GM19455 (cell line): ENCODE measurements around the gene HMX3.

Source experiments
- ATAC-seq: cut with Tn5 transposase; IDR thresholded peaks from one replicate; pipeline ENCODE4 v1.9.1; 2021; ENCODE audit not compliant: unreplicated experiment

HMX3 gene

DNA sequence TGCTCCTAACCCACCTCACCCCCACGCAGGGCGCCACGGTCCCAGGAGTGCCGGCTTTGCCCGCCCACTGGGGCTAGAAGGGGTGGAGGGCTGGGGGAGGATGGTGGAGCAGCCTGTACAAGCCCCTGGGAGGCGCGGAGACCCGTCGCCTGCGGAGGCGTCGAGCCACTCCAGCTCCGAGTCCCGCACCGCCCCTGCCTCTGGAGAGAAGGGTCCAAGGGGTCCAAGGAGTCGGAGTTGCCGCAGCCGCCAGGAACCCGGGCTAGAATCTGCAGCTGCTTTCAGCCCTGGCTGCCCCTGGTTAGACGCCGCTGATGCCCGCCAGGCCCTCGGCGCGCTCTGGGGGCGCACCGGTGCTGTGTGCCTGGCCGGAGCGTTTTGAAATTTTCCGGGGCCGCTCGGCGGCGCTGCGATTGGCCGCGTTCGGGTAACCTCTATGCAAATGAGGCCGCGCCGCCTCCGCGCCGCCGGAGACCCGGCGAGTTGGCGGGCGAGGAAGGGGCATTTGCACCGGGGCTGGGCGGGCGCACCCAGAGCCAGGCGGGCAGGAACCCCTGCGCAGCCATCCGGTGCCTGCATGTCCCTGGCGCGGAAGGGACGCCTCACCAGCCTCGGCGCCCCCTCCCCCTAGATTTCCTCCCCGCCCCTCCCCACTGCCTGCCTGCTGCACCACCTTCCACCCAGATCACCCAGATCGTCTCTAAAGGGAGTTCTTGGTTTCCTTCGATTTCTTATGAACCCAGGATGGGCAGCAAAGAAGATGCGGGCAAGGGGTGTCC is 12.1 kb downstream of the HMX3 start, which contains the start of gene HMX2:
HMX2 (plus strand) TSS at position 502 of the 779 bp plus-strand sequence; CDS start at position 745, 243 bp downstream.
- no peak for ATAC-seq

DNA sequence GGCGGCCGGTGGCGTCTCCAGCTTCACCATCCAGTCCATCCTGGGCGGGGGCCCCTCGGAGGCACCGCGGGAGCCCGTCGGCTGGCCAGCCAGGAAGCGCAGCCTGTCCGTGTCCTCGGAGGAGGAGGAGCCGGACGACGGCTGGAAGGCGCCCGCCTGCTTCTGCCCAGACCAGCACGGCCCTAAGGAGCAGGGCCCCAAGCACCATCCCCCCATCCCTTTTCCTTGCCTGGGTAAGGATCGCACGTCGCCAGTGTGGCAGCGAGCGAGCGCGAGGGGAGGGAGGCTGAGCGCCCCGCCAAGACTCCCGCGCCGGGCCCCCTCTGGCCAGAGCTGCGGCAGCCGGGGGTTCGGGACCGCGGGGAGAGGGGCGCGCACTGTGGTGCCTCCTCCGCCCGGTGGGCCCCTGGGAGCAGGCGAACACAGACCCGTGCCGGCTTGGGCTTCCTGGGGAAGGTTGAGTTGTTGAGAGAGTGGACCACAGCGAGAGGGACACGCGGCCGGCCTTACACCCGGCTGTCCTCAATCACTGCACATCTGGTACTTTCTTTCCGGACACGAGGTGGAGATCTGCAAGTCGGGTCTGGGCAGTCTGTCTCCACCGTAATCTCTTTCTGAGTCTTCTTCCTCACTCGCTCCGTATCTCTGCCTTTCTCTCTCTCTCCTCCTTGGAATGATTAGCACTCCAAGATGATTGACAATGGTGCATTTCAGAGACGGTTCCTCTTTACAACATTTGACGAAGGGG is 12.8 kb downstream of the HMX3 start:
- no peak for ATAC-seq

DNA sequence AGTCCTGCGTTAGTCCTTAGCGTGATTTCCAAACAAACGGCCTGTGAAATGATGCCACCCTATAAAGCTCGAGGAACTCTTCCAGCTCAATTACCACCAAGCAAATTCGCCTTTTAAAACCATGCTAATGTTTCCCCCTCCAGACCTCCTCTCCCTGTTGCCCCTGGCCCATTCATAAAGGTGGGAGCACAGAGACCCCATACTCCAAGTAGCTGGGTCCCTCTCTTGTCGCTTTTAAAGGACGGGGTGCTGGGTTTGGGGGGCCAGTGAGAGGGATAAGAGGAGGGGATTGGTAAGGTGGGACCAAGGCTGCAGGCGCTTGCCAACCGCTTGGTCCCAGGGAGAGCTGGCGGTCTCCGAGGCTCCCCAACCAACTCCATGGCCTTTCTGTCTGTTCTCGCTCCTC is 13.4 kb downstream of the HMX3 start:
- no peak for ATAC-seq

DNA sequence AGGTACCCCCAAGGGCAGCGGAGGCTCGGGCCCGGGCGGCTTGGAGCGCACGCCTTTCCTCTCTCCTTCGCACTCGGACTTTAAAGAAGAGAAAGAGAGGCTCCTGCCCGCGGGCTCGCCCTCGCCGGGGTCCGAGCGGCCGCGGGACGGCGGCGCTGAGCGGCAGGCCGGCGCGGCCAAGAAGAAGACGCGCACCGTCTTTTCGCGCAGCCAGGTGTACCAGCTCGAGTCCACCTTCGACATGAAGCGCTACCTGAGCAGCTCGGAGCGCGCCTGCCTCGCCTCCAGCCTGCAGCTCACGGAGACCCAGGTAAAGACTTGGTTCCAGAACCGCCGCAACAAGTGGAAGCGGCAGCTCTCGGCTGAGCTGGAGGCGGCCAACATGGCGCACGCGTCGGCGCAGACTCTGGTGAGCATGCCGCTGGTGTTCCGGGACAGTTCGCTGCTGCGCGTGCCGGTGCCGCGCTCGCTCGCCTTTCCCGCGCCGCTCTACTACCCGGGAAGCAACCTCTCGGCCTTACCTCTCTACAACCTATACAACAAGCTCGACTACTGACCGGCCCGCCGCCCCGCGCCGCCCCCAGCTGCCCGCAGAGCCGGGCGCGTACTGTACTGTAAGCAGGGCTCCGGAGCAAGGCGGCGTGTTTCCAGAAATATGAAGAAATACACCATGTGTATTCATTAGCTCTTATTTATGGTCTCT is 13.9 kb downstream of the HMX3 start:
- ATAC-seq = no peak

DNA sequence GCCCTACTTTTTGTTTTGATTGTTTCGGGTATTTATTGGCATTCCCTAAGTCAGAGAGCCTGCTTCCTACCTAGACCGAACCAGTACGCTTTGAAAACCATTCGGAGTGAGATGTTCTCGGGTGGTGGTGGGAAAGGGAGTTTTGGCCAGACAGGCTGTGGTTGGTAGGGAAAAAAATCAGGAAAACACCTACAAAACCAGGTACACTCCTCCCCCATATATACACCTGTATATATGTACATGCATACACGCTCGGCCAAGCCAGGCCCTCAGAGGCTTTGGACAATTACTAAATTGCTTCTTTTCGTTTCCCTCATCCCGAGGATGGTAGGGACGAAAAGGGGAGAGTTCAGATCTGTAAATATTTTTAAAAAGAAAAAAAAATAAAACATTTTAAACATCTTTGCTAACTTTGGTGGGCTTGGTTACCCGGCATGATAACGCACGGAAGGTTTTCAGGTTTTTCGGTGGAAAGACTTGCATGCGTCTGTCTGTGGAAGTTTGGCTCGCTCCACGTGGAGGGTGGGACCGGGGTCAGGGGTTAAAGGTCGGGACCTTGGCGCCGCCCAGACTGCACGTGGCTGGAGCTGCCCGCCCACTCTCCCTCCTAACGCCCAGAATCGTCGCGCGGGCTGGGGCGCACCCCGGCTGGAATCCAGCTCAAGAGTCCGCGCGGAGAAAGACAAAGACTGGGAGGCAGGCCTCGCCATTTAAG is 14.7 kb downstream of the HMX3 start:
- ATAC-seq = no peak

DNA sequence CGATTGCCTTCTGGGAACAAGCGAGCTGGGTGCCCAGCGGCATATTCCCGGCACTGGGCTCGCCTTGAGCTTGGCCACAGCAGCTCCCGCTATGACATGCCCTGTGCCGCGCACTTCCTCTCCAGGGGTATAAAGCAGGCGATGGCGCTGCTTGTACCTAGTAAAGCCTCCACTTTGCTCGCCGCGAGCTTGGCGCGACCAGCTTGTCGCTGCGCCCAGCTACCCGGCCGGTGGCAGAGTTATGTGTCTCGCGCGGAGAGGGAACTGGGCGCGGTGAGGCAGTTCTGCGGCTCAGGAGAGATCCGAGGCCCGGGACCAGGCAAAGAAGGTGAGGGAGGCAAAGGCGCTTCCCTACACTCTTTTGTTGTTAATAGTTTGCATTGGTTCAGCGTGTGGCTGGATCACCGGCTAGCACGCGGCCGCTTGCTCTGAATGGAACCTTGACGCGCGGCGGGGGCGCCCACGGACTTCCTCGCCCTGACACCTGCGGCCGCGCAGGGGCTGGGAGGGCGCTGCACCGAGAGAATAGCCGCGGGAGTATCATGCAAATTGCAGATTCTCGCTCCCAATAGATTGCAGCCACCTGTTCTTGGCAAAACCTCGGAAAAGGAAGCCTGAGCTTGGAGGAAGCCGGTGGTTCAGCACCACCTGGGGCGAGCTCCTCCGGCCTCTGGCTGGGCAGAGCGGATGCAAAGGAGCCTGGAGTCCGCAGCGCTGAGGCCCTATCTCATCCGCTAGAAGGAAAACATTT is 15.4 kb downstream of the HMX3 start:
- no peak for ATAC-seq

DNA sequence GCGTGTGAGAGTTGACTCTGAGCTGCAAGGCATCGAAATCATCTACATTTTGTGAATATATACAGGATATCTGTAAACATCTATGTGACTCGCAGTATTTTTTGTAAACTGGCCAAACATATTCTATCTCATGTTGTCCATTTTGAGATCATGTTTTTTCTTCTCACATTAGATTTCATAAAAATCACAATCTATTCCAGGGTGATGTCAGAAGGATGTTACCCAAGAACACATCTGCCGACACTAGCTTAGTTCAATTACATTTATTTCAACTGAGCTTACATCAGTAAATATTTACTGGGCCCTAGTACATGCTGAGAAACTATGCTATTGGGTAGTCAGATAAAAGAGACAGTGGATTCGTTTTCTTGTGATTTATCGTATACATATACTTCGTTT is 16.0 kb downstream of the HMX3 start:
- no peak for ATAC-seq

DNA sequence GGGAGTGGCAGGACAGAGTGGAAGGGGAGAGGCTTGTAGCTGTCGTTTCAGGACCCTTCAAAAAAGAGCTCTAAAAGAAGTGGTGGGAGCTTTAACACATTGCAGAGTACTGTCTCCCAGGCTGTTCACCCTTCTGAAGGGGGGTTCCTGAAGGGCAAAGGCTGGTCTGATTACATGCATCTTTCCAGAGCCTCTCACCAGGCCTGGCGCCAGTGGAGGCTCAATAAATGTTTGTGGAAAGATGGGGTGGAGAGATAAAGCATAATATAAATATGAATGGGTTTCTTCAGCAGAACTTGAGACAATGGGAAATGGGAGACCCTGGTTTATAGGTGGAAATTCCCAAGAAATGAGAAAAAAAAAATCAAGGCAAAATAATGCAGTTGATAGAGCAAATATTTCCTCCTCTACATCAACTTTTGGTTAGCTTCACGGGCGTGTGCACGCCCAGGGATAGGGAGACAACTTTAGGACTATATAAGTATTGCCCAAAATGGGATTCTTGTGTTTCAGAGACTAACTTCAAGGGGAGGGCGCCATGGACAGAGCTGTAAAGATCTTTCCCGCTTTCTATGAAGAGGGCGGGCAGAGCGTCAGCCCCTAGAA is 17.8 kb downstream of the HMX3 start:
- ATAC-seq = no peak

DNA sequence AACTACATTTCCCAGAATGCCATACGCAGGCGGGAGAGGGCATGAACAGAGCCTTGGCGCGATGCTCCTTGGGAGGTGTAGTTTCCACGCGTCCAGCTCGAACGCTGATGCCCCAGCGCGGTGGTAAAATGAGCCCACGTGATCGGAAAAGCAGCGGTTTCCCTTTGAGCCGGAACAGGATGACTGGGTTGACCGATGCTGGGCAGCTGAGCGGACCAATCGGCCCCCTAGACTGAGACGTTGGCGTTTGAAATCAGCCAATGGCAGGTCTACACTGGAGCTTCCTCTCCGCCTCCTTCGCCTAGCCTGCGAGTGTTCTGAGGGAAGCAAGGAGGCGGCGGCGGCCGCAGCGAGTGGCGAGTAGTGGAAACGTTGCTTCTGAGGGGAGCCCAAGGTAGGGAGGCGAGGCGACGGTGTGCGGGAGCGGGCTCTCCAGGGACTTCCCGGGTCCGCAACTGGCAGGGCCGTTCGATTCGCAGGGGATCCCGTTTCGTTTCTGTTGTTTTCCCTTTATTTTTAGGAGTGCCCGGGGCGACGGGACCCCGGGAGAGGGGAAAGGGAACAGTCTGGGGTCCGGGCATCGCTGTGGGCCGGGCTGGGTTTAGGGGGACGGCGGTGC is 18.4 kb downstream of the HMX3 start, which contains the start of gene BUB3:
BUB3 (plus strand) TSS at position 311 of the 619 bp plus-strand sequence. CDS start 516 bp downstream, outside the sequence.
- peak; percentile 95 for ATAC-seq

DNA sequence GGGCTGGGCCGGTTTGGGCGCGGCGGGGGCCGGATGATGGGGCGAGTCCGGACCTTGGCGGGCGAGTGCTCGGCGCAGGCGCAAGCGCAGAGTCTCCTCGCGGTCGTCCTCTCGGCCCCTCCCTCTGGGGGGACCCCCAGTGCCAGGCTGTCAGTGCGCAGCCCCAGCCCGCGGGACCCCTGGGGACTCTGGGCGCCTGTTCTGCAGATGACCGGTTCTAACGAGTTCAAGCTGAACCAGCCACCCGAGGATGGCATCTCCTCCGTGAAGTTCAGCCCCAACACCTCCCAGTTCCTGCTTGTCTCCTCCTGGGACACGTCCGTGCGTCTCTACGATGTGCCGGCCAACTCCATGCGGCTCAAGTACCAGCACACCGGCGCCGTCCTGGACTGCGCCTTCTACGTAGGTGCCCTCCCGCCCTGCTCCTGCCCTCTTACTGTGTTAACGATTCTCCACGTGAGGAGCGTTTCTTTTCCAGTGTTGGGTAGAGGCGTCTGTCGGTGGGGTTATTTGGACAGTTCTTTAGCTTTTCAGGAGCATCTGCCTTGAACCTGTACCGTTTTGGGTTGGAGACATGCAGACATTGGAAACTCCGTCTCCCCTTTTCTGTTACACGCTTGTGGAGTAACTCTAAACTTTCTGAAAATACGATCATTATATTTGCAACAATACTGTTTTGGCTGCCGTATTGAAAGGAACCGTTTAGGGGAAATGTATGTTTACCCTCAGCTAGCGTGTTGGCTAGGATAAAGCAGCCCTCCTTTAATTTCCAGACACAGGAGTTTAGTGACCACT is 19.1 kb downstream of the HMX3 start:
- ATAC-seq = peak; percentile 49

DNA sequence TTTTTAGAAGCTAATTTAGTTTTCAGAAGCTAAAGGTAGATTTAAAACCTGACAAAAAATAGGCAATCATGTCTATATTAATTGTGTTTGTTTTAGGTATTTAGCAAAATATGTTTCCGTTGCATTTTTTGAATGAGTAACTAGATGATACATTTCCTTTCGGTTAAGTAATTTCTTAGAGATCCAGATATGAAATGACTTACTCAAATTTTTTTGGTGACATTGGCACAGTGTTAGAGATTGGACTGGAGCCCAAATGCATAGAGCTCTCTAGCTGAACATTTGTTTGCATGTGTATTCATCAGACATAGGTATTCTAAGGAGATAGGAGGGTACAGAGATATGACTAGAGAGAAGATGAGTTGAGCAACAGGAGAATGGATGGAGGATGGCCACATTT is 20.3 kb downstream of the HMX3 start:
- no peak for ATAC-seq

DNA sequence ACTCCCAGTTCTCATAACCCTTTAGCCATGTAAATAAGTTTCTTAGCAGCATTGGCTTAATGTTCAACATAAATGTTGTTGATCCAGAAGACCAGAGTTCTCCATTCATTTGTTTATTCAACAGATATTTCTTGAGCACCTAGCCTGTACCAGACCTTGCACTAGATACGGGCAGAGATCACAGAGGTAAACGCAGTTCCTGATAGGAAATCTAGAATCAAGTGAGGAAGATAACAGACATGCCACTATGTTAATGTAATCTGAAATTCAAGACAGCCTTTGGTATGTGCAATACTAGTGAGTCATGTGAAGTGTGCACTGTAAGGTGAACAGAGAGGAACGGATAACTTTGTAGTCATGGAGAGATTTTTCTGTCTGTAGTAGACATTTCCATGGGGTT is 21.4 kb downstream of the HMX3 start:
- ATAC-seq = no peak

DNA sequence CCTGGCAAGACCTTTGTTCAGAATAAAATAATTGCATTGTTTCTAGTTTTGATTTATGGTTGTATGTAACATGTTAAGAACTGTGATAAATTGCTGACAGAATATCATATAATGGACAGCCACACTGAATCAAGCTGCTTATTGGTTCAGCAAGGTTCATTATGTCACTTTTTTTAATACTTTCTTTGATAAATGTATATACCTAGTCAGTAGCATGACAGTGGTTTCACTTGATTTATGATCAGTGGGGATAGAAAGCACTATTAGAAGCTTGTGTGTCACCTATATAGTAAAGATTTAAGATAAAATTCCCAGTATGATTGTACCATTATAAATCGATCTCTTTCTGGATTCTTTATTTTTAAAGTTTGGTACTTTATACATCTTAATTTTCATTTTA is 22.9 kb downstream of the HMX3 start:
- ATAC-seq = no peak

DNA sequence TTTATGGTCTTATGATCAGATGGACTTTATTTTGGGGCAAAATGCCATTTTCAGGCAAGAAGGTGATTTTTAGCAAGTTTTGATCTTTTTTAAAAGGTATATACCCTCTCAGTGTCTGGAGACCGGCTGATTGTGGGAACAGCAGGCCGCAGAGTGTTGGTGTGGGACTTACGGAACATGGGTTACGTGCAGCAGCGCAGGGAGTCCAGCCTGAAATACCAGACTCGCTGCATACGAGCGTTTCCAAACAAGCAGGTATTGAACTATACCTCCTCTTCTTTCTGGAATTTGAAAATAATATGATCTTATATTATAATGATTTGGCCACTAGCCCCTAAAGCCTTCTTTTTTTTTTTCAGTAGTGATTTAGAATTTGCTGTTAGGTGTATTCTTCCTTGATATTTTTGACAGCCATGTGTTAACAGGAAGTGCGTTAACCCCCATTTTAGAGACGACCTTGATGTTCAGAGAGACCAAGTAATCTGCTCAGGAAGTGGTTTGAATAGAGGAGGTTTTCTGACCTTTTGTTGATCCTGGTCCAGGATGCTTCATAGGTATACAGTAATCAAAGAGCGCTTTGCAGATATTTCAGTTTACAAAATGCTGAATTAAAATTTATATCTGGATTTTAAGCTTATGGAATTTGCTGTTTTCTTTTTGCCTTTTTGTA is 24.7 kb downstream of the HMX3 start:
- ATAC-seq = no peak

DNA sequence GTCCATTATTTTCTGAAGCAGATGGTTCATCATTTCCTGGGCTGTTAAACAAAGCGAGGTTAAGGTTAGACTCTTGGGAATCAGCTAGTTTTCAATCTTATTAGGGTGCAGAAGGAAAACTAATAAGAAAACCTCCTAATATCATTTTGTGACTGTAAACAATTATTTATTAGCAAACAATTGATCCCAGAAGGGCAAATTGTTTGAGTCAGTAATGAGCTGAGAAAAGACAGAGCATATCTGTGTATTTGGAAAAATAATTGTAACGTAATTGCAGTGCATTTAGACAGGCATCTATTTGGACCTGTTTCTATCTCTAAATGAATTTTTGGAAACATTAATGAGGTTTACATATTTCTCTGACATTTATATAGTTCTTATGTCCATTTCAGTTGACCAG is 28.5 kb downstream of the HMX3 start:
- ATAC-seq = no peak

DNA sequence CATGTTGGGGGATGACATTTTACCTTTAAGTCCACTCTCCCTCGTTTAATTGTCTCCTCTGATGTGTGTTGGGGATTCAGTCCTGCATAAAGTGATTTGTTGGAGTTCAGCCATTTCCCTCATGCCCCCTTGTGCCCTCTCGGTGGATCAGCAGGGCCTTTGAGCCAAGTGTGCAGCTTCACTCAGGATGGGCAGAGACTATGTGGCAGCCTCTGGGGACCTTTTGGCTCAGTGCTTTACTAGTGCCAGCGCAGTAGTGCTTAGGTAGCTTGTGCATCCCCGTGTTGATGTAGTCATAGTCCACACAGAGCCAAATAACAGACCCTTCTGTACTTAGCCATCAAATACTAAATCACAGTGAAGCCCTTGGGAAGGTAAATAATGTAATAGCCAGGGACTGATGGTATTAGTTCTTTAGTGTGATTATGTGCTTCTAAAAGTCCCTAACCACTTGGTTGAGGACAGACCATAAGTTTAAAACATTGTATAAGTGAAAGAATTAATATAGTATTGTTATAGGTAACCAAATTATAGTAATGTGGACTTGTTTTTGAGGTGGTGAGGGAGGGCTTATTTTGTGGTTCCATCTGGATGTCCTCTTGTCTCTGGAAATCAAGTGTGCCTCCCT is 29.8 kb downstream of the HMX3 start:
- ATAC-seq = no peak

DNA sequence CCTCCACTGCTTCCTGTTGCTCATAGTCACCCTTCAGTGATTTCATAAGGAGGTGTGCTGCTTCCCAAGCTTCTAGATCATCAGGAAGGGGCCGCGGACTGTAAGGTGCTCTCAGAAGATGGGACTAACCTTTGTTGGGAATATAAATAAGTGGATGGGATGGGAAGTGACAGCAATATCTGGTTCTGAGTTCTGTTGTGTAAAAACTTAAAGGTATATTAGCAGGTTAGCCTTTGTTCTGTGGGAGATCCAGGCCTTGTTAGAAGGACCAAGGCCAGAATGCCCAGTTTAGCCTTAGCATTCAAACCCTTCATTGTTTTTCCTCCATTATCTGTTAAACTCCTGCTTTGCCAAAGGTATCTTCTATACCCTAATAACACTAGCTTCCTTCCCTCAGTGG is 30.8 kb downstream of the HMX3 start:
- ATAC-seq = no peak

DNA sequence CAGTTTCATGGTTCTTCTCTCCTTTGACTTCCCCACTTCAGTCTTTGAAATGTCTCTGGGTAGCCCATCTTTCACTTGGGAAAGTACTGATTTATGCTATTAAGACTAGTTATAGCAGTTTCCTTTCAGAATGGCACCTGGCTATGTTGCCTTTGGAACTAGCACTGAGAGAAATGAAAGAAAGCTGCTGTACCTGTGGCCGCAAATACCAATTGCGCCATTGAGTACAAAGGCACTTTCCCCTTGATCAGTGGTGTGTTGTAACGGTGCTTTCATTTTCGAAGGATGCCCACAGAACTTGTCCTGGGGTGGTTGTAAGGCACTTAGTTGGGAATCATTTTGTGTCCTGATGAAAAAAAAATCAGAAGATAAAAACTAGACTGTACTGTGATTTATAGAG is 35.2 kb downstream of the HMX3 start:
- no peak for ATAC-seq
